SK-N-SH (cell line): ENCODE results near the gene AHNAK.
A peak's percentile ranks its signal among the peaks of the same experiment; 100 is the strongest.

Source experiments
- EP300 ChIP-seq, 2 experiments: IDR thresholded peaks; 2 replicates each; pipeline versions ENCODE4 v1.4.0 to v1.6.1; 2012; ENCODE audit warnings: borderline replicate concordance in 1 of 2, low read depth in 1 of 2, low read length in 1 of 2
- NFIC ChIP-seq: IDR thresholded peaks from 2 replicates; pipeline ENCODE4 v1.4.0; 2012; ENCODE audit warnings: borderline replicate concordance
- RAD21 ChIP-seq: IDR thresholded peaks from 2 replicates; pipeline ENCODE4 v1.6.1; 2012; ENCODE audit warnings: mild to moderate bottlenecking, low read length
- SMC3 ChIP-seq: IDR thresholded peaks from 2 replicates; pipeline ENCODE4 v1.6.1; 2012; ENCODE audit warnings: low read depth, low read length, improper control_type of control experiment
- TAF1 ChIP-seq: IDR thresholded peaks from 2 replicates; pipeline ENCODE4 v1.6.1; 2012; ENCODE audit warnings: low read depth, mild to moderate bottlenecking, low read length, moderate library complexity, borderline replicate concordance
- TF ChIP-seq, protein P1 (sequence below): IDR thresholded peaks from 2 replicates; pipeline ENCODE4 v1.4.0; 2012; ENCODE audit warnings: low read depth, borderline replicate concordance
- TF ChIP-seq, protein P2 (sequence below): fragments of 200-600 bp; sonication (generic); IDR thresholded peaks from 2 replicates; pipeline ENCODE4 v1.6.1; 2017; ENCODE audit warnings: antibody characterized with exemption, mild to moderate bottlenecking, moderate library complexity
- TF ChIP-seq, protein P3 (sequence below): fragments of 150-350 bp; IDR thresholded peaks from 2 replicates; pipeline ENCODE4 v1.6.1; 2017; ENCODE audit warnings: antibody characterized with exemption, low read length, low read depth, borderline replicate concordance

DNA sequence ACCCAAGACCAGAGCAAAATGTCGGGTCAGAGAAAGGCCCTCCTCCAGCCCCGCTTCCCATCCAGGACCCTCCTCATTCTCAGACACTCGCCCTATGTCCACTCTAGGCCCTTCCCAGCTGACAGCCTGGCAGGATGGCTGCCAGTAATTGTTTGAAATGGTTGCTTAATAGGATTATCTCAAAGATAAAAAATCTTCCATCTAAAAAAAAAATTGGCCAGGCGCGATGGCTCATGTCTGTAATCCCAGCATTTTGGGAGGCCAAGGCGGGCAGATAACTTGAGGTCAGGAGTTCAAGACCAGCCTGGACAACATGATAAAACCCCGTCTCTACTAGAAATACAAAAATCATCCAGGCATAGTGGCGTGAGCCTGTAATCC is 95.4 kb downstream of the AHNAK start:
- TF ChIP-seq, protein P1, sequence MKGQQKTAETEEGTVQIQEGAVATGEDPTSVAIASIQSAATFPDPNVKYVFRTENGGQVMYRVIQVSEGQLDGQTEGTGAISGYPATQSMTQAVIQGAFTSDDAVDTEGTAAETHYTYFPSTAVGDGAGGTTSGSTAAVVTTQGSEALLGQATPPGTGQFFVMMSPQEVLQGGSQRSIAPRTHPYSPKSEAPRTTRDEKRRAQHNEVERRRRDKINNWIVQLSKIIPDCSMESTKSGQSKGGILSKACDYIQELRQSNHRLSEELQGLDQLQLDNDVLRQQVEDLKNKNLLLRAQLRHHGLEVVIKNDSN: no peak
- TF ChIP-seq TAF1 (no peak), SMC3 (no peak), EP300 (IDR thresholded peaks at IDR 0.05; ENCODE audit: borderline replicate concordance in 1 of 2, low read depth in 1 of 2, low read length in 1 of 2) (peak in 1 of 2 experiments; percentile 48; a peak in 2 of 4 replicates), NFIC (no peak), RAD21 (no peak)
- TF ChIP-seq, protein P2, sequence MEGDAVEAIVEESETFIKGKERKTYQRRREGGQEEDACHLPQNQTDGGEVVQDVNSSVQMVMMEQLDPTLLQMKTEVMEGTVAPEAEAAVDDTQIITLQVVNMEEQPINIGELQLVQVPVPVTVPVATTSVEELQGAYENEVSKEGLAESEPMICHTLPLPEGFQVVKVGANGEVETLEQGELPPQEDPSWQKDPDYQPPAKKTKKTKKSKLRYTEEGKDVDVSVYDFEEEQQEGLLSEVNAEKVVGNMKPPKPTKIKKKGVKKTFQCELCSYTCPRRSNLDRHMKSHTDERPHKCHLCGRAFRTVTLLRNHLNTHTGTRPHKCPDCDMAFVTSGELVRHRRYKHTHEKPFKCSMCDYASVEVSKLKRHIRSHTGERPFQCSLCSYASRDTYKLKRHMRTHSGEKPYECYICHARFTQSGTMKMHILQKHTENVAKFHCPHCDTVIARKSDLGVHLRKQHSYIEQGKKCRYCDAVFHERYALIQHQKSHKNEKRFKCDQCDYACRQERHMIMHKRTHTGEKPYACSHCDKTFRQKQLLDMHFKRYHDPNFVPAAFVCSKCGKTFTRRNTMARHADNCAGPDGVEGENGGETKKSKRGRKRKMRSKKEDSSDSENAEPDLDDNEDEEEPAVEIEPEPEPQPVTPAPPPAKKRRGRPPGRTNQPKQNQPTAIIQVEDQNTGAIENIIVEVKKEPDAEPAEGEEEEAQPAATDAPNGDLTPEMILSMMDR: no peak
- TF ChIP-seq, protein P3, sequence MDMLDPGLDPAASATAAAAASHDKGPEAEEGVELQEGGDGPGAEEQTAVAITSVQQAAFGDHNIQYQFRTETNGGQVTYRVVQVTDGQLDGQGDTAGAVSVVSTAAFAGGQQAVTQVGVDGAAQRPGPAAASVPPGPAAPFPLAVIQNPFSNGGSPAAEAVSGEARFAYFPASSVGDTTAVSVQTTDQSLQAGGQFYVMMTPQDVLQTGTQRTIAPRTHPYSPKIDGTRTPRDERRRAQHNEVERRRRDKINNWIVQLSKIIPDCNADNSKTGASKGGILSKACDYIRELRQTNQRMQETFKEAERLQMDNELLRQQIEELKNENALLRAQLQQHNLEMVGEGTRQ: no peak
